ENCODE data around the gene SAMD7.

The SAMD7 gene, protein sequence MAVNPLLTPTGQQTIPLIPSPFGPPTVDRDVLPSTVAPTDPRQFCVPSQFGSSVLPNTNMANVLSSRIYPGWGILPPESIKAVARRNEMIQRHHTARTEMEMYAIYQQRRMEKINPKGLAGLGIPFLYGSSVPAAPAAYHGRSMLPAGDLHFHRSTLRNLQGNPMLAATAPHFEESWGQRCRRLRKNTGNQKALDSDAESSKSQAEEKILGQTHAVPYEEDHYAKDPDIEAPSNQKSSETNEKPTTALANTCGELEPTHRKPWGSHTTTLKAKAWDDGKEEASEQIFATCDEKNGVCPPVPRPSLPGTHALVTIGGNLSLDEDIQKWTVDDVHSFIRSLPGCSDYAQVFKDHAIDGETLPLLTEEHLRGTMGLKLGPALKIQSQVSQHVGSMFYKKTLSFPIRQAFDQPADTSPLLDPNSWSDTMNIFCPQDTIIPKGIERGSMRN

DNA sequence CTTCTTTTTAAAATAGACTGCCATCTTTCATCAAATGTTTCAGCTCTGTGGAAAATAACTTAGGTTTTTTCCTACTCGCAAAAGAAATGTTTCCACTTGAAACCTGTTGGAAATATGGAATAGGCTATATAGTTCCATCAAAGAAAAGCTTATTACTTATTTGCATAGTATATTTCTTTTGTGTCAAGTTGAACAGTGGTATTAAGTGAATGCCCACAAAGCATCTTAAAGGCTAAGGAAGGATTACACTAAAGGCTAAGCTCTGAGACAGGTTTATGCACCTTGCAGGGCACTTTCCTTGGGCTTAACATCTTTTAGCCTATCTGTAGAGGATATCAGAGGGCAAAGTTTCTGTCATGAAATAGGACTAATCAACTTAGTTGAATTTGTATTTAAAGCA is at the start of gene SAMD7:
TSS of gene SAMD7 (plus strand) at position 301 of the 400 bp plus-strand sequence. CDS start 7,927 bp downstream, outside the sequence.
- no peak for DNase-seq (ENCODE audit: low read depth)

DNA sequence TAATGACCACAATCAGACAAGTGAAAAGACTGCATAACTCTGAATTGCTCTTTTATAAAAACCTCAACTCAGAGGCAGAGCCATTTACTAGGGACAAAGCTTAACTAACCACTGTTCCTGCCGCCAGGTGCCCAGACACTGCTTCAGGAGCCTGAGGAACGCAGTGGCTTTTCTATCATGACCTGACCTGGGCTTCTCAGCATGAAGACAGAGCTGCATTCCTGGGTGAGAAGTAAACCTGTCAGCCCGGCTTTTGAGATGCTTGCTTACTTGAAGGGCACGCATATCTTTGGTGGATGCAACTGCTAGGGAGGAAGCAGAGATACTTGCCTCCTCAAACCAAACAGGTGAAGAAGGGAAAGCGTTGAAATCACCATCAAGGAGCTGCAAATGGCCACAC is 49.5 kb upstream of the SAMD7 start:
- no peak for DNase-seq (ENCODE audit: low read depth)

DNA sequence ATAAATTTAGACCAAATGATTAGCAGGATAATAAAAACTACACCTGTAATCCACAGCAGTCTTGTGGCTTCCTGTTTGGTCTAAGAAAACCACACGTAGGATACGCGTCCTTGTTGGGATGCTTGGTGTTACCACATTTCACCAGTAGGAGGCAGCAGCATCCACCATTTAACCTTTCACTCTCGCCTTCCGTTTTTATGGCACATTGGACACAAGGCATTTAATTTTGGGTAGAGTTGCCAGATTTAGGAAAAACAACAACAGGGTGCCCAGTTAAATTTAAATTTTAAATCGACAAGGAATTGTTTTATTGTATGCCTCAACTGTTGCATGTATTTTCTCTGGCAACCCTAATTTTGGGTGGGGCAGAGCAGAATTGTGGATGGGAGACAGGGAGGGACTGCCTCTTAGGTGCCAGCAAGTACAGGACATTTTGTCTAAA is 47.9 kb upstream of the SAMD7 start:
- DNase-seq (ENCODE audit: low read depth) = peak; percentile 40

DNA sequence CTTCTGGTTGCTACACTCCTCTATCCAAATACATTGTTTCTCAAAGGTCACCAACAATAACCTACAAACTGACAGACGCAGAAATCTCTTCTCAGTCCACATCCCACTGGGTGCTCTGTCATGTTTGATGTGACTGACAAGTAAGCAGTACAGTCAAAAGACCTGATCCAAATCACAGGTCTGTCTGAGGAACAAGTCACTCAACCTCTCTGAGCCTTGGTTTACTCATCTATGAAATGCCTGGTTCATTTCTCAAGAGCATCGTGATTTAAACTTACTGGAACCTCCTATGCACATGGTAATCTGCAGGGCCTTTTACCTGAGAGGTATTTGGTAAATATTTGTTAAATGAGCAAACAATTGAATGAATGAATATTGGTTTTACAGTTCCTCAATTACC is 47.1 kb upstream of the SAMD7 start:
- DNase-seq (ENCODE audit: low read depth) = no peak

DNA sequence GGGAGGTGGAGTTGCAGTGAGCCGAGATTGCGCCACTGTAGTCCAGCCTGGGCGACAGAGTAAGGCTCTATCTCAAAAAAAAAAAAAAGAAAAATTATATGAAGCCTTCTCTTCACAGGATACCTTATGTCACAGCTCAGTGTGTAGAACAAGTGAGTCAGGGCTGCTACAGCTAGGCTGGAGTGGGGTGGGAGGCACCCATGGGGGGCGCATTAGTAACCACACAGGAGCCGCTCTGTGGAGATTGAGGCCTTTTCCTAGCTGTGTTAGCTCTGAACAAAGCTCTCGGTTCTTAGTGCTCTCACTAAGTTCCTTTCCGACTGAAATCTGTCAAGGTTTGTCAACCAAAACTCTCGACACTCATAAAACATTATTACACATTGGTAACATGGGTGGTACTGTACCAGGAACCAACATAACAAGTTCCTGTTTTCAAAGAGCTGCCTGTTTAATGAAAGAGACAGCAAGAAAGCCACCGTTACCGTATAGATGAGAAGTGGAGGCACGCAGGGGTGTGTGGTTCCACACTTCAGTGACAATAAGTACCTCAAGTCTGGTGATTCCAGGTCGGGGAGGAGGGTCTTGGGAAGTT is 46.1 kb upstream of the SAMD7 start:
- DNase-seq (ENCODE audit: low read depth) = no peak

DNA sequence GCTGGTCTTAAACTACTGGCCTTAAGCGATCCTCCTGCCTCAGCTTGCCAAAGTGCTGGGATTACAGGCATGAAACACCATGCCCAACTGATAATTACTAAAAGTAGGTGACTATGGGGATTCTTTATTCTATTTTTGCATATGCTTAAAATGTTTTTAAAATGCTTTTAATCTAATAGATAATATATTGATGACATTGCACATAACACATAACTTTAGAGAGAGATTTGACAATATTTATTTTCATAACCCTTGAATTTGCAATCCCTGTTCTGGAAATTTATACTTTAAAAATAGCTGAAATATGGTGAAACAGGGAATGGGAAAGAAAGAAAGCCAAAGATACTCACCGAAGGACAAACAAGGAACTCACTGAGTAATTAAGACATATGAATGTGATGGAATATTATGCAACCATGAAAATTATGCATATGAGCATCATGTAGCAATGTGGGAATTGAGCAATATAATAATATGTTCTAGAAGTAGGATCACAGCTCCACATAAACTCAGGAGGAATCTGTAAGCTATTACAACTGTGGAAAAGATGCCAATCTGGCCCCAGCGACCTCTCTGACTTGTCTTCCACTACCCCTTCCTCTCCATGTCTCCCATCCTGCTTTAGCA is 43.7 kb upstream of the SAMD7 start:
- DNase-seq (ENCODE audit: low read depth) = no peak

DNA sequence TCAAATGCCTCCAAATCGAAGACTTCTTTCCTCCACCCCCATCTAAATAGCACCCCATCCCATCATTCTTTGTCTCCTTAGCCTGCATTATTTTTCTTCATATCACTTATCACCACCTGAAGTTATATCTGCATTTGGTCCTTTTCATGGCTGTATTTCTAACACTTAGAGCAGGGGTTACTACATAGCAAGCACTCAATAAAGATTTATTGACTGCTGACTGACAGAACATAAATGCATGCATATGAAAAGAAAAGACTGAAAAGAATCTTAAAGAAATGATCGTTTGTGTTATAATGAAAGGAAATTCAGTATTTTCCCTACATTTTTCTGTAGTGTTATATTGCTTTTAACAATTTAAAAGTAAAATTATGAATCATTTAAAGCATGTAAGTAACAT is 43.0 kb upstream of the SAMD7 start:
- DNase-seq (ENCODE audit: low read depth) = no peak

DNA sequence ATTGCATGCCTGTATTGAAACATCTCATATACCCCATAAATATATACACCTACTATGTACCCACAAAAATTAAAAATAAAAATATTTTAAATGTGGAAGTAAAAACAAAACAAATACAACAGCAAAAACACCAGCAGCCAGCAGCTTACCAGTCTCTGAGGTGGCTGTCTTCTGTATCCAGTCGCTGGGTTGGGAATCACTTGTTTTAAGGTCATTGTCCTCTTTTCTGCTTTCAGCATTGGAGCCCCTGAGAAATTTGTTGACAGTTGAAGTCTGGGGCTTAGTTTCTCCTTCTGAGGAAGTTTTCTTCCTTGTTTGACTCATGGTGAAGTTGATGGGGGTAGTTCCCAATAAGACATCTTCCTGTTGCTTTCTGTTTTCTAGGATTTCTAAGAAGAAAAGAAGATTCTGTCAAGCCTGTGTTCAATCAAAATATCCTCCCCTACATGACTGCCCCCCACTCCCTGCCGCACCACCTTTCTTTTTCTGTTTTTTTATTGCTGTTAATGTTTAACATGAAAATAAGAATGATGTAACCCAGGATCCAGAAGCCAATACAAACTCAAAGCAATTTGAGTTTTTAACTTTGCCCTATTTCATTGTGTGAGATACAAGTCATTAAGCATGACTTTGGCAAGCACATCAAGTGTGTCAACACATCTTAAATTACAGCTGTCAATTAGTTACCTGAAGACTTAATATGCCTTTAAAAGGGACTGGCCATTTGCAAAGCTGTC is 41.7 kb upstream of the SAMD7 start, which contains the start of gene LRRC31:
TSS of gene LRRC31 (minus strand) at position 452 of the 737 bp plus-strand sequence. CDS start at position 324, 128 bp downstream.
- DNase-seq (ENCODE audit: low read depth) = no peak

DNA sequence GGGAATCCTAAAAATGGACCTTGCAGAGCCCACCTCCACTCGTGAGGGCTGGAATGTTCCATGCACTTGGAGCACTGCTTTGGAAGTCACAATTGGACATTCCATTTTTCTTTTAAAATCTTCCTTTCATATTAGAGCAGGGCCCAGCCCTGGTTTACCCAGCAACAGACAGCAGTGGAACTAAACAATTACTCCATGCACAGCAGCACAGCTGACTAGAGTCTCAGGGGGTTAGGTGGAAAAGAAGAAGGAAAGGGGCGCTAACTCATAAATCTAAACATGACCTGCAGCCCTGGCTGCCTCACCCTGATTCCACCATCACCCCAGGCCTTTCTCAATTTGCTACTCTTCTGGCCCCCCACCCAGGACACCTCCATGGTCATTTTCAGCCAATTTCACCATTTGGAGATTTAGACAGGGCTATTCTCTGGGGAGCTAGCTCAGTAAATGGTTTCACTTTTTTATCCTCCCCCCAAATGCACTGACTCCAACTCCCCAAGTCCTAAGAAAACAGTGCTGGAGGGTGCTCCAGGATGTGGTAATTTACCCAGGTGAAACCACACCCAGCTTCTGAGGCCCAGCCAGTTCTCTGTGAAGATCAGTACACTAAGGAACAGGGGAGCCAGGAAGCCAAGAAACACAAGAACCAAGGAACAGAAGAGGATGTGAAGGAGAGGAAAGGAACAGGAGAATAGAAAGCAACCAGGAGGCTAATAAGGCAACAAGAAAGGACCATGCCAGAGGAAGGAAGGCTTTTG is 40.1 kb upstream of the SAMD7 start:
- no peak for DNase-seq (ENCODE audit: low read depth)

DNA sequence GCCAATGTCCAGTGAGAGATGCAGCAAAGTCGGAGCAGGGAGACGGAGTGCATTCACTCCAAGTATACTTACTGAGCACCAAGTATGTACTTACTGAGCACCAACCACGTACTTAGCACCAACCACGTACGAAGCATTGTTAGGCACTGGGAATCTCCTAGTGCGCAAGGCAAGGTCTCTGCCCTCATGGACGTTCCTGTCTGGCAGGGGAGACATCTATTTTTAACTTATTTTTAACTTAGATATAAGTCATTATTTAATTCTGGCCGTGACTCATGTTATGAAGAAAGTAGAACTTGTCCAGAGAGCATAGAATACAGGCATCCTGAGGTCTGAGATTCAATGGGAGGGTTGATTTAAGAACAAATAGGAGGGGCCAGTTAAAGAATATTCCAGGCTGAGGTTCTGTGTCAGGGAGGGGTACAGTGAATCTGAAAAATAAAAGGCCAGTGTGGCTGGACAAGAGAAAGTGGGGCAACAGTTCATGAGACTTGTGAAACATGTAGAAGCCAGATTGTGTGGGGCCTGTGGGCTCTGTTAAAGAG is 32.3 kb upstream of the SAMD7 start:
- no peak for DNase-seq (ENCODE audit: low read depth)

DNA sequence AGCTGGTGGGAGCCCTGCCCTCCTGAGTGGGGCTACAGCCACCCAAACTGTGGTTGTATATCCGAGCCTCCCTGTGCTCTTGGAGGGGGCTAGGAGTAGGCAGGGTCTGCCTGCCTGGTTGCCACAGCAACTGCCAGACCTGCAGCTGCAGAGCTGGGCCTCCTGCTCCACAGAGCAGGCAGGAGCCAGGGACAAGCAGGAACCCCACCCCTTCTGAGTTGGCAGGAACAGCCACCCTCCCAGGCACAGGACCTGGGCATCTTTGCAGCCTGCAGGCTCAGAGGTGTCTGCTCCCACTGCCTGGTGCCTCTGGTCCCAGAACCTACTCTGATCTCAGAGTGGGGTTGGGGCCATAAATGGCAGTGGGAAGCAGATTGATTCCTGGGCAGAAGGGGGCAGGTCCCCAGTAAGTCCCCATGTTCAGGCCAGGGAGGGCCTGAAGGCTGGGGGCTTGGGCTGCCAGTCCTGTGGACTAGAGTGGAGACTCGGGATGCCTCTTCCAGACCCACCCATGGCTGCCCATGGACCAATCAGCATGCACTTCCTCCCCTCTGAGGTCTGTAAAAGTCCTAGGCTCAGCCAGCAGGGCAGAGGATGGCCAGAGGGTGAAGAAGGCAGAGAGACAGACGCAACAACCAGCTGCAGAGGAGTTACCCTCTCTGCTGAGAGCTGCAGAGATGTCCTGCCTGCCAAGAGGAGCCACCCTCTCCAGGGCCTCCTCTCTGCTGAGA is 31.4 kb upstream of the SAMD7 start:
- DNase-seq (ENCODE audit: low read depth) = no peak

DNA sequence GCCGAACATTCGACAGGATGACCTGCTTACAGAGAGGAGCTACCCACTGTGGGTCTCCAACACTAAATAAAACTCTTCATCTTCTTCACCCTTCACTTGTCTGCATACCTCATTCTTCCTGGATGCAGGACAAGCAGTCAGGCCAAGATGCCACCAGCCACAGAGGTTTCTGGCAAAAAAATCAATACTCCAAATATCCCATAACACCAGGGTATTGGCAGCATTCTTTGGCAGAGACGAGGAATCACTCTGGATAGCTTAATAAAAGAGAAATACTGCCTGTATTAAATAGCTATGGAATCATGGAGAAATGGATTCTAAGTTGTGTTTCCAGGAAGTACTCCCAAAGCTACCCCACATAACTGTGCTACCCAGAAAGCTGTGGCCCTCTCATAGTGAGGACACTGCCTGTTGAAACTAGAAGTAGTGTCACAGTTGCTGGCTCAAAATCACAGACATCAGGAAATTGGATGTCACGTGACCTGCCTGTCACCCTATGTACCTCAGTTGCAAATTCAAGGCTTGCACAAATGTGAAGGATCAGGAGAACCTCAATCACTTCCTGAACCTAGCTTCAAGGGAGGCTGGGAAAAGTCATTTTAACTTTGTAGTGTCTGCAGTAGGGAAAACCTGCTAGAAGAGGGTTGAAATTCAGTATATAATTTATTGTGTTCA is 30.7 kb upstream of the SAMD7 start:
- no peak for DNase-seq (ENCODE audit: low read depth)

DNA sequence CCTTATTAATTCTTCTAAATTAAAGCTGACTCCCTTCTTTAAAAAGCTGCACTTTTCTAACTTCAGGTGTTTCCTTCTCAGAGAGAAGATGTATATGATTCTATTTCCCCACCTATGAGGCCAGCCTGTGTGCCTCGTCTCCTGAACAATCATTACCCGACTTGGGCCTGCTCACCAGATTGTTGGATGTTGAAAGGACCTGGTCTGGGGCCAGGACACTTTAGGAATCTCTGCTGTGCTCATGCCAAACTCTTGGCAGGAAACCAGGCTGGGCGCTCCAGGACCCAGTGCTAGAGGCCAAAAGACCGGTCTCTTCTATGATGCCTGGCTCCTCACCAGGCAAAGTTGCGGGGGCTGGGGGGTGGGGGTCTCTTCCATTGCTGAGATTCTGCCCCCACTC is 24.7 kb upstream of the SAMD7 start:
- no peak for DNase-seq (ENCODE audit: low read depth)

DNA sequence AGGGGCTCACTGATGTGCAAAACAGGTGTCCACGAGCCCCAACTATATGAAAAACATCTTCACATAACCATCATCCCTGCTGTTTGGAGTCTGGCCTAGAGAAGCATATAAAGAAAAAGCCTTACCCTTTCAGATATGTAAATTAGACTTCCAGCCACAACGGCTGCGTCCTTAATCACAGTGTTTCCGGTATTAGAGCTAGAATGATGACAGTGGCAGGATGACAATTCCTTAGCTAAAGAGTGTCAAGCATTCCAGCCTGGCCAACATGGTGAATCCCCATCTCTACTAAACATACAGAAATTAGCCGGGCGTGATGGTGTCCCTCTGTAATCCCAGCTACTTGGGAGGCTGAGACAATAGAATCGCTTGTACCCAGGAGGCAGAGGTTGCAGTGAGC is 19.5 kb upstream of the SAMD7 start:
- no peak for DNase-seq (ENCODE audit: low read depth)

DNA sequence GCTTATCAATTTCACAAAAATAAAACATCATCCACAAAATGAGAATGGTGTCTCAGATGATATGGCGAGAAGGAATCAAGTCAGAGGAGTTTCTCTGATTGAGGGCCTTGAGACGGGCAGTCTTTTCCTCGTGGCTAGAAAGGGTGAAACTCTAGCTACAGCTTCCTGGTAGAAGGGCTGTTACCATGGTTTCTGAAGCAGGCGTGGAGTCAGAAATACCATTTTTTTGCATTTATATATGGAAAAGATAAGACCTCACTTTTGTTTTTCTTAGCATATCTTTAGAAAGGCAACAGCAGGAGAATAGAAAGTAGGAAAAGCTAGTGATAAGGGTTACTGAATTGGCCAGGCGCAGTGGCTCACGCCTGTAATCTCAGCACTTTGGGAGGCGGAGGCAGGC is 17.3 kb upstream of the SAMD7 start:
- no peak for DNase-seq (ENCODE audit: low read depth)

DNA sequence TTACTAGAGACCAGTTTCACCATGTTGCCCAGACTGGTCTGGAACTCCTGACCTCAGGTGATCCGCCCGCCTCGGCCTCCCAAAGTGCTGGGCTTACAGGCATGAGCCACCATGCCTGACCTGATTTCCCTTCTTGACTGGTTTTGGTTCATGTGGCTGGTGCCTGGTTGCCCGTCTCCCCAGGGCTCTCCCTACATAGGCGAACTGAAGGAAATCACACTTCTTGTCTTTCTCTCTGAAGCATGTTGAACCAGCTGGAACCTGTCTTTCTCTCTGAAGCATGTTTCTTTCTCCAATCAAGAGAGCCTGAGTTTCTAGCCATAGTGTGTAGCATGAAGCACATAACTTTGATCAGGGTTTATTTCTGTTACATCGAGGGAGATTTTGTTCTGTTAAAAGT is 16.3 kb upstream of the SAMD7 start:
- no peak for DNase-seq (ENCODE audit: low read depth)

DNA sequence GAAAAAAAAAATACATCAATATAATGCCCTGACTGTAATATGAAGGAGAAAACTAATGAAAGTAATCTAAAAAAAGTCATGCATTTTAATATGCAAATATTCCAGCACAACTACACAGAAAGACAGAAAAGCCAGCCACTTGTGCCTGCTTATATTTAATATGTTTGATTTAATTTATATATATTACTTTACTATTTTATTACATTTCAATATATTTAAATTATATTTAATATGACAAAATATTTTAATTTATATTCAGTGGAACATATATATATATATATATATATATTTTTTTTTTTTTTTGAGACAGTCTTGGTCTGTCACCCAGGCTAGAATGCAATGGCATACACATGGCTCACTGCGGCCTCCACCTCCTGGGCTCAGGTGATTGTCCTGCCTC is 14.1 kb upstream of the SAMD7 start:
- DNase-seq (ENCODE audit: low read depth) = no peak

DNA sequence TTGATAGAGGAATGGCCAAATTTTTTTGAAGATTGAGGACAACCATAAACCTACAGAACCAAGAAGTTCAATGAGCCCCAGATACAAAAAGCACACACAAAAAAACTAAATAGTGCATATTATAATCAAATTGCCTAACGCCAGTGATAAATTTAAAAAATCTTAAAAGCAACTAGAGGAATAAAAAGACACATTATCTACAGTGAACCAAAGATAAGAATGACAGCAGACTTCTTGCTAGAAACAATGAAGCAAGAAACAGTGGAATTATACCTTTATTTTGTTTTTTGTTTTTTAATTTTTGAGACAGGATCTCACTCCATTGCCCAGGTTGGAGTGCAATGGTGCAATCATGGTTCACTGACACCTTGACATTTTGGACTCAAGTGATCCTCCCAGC is 9.9 kb upstream of the SAMD7 start:
- DNase-seq (ENCODE audit: low read depth) = no peak

DNA sequence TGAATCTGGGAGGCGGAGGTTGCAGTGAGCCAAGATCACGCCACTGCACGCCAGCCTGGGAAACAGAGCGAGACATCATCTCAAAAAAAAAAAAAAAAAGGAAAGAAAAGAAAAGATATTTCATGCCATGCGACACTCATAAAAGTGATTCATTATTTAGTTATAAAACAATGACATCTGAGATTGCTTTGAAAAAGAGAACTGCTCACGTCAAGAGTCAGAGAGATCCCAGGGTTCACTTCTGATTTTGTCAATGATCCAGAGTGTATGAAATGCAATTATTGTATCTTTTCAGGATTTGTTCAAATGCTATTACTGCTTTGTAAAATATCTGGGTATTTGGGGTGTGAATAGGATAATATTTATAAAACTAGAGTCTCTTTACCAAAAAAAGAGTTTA is 6.0 kb upstream of the SAMD7 start:
- DNase-seq (ENCODE audit: low read depth) = no peak

DNA sequence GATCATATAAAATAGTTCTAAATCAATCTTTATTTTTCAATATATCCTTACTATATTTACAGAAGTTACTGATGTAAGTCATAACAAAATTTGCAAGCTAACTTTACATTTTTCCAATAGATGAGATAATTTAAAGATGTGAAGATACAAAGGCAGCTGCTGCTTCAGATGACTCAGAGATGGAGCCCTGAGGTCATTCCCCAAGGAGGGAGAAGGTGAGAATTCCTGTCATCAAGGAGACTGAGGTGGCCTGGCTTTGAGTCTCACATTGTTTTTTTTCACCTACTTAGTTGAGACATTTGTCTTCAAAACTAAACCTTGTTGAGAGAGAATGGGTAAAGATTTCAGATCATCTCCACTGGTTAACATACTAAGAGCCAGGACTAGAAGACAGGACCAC is 3.9 kb upstream of the SAMD7 start:
- no peak for DNase-seq (ENCODE audit: low read depth)
